Kidney epithelial cell (primary cell): Measurements from ENCODE around the gene DYNLT4. TPM values are rescaled to one million over a fixed set of nuclear protein-coding genes. Genes with fewer than 3 reads are reported as not detected.
"Not testable (repeated sequence)": the region's sequence is repeated elsewhere in the genome, so short reads cannot be mapped to it uniquely, and the experiment has no call there.

Source experiments
- DNase-seq: peaks from one replicate; pipeline ENCODE4 v3.0.0-alpha.2; 2010; ENCODE audit warnings: low read depth
- H3K27me3 ChIP-seq: 2 replicates; pipeline ENCODE4 v1.6.0; 2011; ENCODE audit warnings: low read length; ENCODE audit not compliant: control insufficient read depth, insufficient read depth
- H3K36me3 ChIP-seq: 2 replicates; pipeline ENCODE4 v1.5.1; 2011; ENCODE audit warnings: low read length; ENCODE audit not compliant: control insufficient read depth, insufficient read depth
- H3K4me3 ChIP-seq: 2 replicates; pipeline ENCODE4 v1.5.1; 2011; ENCODE audit warnings: low read depth, mild to moderate bottlenecking, control low read depth, low read length
- total RNA-seq: library from RNA; depleted of rRNA; stranded (reverse); fragments of >200 nt; gene quantifications from 2 replicates; pipeline ENCODE4 v1.2.3, GENCODE V29; 2015
- TF ChIP-seq, protein P1 (sequence below): IDR thresholded peaks from 2 replicates; pipeline ENCODE4 v1.5.1; 2011; ENCODE audit warnings: mild to moderate bottlenecking, moderate library complexity, low read length, control low read depth, inconsistent platforms; ENCODE audit not compliant: insufficient read depth, poor library complexity, severe bottlenecking

Gene DYNLT4
- total RNA-seq, 1 donor from 2014 or later: 0.25 TPM

DNA sequence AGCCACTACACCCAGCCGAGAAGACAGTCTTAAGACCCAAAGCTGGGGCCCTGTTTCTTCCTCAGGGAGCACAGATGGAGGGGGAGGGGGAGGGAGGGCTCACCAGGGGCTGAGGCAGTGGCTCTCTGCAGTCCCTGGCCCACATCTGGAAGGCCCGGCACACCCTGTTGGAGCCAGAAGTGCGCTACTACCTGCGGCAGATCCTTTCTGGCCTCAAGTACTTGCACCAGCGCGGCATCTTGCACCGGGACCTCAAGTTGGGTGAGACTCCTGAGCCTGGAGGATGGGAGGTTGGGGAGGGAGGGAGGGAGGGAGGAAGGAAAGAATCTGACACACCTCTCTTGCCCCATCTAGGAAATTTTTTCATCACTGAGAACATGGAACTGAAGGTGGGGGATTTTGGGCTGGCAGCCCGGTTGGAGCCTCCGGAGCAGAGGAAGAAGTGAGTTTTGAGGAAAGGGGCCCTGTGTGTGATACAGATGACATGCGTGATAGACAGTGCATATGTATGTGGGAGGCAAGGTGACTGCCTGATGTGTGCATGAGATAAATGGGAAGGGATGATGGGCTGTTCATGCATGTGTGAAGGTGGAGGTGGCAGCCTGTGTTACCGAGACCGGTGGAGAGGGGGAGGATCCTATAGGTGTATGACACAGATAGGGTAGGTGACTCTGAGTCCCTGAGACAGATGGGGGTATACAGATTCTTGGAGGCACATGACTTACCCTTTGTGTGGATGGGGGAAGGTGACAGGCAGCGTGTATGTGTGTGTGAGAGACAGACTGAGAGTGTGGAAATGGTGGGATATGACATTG is 5.5 kb downstream of the DYNLT4 start:
- Histone ChIP-seq H3K4me3 (peak overlapping the region; percentile 37), H3K27me3 (no peaks in the 10 kb centered on the region), H3K36me3 (peaks cover 11% of the 10 kb centered on the region)
- TF ChIP-seq, protein P1, sequence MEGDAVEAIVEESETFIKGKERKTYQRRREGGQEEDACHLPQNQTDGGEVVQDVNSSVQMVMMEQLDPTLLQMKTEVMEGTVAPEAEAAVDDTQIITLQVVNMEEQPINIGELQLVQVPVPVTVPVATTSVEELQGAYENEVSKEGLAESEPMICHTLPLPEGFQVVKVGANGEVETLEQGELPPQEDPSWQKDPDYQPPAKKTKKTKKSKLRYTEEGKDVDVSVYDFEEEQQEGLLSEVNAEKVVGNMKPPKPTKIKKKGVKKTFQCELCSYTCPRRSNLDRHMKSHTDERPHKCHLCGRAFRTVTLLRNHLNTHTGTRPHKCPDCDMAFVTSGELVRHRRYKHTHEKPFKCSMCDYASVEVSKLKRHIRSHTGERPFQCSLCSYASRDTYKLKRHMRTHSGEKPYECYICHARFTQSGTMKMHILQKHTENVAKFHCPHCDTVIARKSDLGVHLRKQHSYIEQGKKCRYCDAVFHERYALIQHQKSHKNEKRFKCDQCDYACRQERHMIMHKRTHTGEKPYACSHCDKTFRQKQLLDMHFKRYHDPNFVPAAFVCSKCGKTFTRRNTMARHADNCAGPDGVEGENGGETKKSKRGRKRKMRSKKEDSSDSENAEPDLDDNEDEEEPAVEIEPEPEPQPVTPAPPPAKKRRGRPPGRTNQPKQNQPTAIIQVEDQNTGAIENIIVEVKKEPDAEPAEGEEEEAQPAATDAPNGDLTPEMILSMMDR: no peak
- no peak for DNase-seq

DNA sequence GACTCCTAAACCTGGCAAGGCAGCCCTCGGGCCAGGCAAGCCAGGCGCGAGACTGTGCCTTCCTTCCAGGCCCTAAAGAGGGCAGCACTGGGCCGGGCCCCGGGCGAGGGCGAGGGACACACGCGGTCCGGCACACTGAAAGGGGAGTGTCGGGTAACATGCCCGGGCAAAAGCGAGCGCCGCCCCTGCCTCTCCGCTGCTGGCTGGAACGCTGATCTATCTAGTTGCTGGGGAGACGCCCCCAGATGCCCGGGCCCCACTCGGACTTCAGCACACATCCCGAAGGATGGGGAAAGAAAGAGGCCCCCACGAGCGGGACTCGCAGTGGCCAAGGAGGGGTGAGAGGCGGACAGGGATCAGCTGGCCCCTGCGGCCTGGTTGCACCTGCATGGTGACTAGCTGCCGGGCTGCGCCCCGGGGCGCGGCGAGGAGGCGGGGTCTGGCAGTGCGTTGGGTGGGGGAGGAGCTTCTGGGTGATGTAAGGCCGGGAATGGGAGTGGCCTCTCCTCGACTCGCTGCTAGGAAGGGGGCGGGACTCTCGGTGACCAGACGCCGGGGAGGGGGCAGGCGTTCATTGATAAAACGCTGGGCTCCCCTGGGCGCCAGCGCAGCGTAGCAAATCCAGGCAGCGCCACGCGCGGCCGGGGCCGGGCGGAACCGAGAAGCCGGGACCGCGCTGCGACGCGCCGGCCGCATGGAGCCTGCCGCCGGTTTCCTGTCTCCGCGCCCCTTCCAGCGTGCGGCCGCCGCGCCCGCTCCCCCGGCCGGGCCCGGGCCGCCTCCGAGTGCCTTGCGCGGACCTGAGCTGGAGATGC is 7.2 kb downstream of the DYNLT4 start, which contains the start of gene PLK3:
TSS of gene PLK3 (plus strand) at position 608 of the 815 bp plus-strand sequence. CDS start at position 695, 87 bp downstream.
- peak; percentile 76 for DNase-seq
- TF ChIP-seq, protein P1: peak; percentile 98
- Histone ChIP-seq H3K36me3 (peaks cover 8% of the 10 kb centered on the region), H3K4me3 (peak within 1 kb of the TSS; percentile 70), H3K27me3 (no peaks in the 10 kb centered on the region)

DNA sequence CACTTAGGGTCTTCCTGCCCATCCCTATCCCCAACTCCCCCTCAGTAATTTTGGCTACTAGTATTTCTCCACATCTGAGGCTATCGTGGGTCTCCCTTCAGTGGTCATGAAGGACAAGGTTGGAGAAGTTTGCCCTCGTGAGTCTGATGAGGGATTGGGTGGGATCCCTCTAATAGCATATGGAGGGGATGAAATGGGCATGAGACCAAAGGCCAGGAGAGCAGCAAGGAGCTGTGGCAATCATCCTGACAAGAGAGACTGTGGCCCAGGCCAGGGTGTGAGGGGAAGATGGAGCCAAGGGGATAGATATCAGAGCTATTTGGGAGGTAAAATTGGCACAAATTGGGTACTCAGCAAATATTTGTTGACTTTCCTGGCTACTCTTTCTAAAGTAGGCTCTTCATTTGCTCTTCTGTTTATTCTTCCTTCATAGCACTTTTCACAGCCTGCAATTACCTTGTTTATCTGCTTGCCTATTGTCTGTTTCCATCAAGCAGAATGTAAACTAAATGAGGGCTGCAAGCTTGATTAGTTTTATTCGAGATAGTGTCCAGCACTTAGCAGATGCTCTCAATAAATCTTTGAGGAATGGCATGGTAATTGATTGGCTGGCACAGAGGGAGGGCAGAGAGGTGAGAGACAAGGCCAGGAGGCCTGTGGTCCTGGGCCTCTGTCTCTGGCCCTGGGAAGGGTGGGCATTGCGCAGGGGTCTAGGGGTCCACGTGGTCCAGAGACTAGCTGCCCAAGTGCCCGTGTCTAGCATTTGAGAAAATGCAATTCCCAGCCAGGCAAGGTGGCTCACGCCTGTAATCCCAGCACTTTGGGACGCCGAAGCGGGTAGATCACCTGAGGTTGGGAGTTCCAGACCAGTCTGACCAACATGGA is 8.4 kb downstream of the DYNLT4 start:
- no peak for DNase-seq
- TF ChIP-seq, protein P1: no peak
- no peaks in the 10 kb centered on the region for H3K27me3 ChIP-seq
- peaks cover 6% of the 10 kb centered on the region for H3K36me3 ChIP-seq
- no peak overlapping the region for H3K4me3 ChIP-seq

DNA sequence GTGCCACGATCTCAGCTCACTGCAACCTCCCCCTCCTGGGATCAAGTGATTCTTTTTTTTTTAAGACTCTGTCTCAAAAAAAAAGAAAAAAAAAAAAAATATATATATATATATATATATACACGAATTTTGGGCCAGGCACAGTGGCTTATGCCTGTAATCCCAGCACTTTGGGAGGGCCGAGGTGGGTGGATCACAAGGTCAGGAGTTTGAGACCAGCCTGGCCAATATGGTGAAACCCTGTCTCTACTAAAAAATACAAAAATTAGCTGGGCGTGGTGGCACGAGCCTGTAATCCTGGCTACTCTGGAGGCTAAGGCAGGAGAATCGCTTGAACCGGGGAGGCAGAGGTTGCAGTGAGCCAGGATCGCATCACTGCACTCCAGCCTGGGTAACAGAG is 9.3 kb downstream of the DYNLT4 start:
- not testable (repeated sequence) for H3K36me3 ChIP-seq, H3K4me3 ChIP-seq, H3K27me3 ChIP-seq, DNase-seq

DNA sequence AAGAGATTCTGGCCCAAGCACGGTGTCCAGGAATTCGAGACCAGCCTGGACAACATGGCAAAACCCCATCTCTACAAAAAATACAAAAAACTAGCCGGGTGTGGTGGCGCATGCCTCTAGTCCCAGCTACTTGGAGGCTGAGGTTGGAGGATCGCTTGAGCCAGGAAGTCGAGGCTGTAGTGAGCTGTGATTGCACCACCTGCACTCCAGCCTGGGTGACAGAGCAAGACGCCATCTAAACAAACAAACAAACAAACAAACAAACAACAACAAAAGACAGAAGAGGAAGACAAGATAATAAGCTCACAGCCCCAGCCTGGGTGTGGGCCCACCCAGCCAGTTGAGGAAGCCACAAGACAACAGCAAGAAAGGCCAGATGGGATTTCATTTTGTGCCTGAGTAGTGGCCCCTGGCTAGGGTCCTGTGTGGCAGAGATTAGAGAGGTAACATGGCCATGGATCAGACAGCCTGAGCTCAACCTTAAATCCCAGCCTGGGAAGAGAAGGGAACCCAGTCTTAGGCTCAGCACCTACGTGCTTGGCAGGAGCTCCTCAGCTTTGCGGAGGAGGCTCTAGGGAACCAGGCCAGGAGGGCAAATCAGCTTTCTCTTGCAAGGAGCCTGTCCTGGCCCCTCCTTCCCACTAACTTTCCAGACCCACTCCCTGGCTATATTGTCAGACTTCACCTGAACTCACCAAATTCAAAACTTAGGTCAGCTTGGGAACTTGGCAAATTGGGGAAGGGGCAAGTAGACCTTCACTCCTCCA is 14.2 kb downstream of the DYNLT4 start:
- TF ChIP-seq, protein P1: no peak
- Histone ChIP-seq H3K4me3 (no peak overlapping the region), H3K27me3 (no peaks in the 10 kb centered on the region), H3K36me3 (no peaks in the 10 kb centered on the region)
- no peak for DNase-seq
